Measurements from ENCODE around the gene RNF220. TPM values are rescaled to one million over a fixed set of nuclear protein-coding genes. Genes with fewer than 3 reads are reported as not detected.

The RNF220 gene
- 152 and 156 TPM in 2 replicates for polyA plus RNA-seq (2014; cell fraction: cytosol; rRNA removed)
- polyA plus RNA-seq (2014; cell fraction: nucleus; rRNA removed), result 135 and 152 TPM in 2 replicates

- DNase-seq (ENCODE audit: low spot score), result peak; percentile 38
Measured at GRCh38 chr1:44405031-44405797, at the start of gene RNF220. TSS of gene RNF220 (plus strand) at chr1:44405255.

- no peak for DNase-seq (ENCODE audit: low spot score)
Measured at GRCh38 chr1:44355582-44356305, 49.3 kb upstream of the RNF220 start.

- DNase-seq (ENCODE audit: low spot score), result no peak
Measured at GRCh38 chr1:44357710-44358109, 47.3 kb upstream of the RNF220 start.

- DNase-seq (ENCODE audit: low spot score), result no peak
Measured at GRCh38 chr1:44359234-44359935, 45.7 kb upstream of the RNF220 start.

- DNase-seq (ENCODE audit: low spot score), result no peak
Measured at GRCh38 chr1:44361478-44361877, 43.6 kb upstream of the RNF220 start.

GRCh38 chr1:44366371-44366975 lies 38.6 kb upstream of the RNF220 start:
- DNase-seq (ENCODE audit: low spot score), result no peak

GRCh38 chr1:44367944-44368343 lies 37.1 kb upstream of the RNF220 start:
- DNase-seq (ENCODE audit: low spot score), result no peak

- peak; percentile 20 for DNase-seq (ENCODE audit: low spot score)
Measured at GRCh38 chr1:44368471-44369151, 36.4 kb upstream of the RNF220 start.

- no peak for DNase-seq (ENCODE audit: low spot score)
Measured at GRCh38 chr1:44371206-44371605, 33.8 kb upstream of the RNF220 start.

- no peak for DNase-seq (ENCODE audit: low spot score)
Measured at GRCh38 chr1:44375547-44375946, 29.5 kb upstream of the RNF220 start.

- peak; percentile 39 for DNase-seq (ENCODE audit: low spot score)
Measured at GRCh38 chr1:44377925-44378784, 26.9 kb upstream of the RNF220 start.

- DNase-seq (ENCODE audit: low spot score), result no peak
Measured at GRCh38 chr1:44380666-44381177, 24.3 kb upstream of the RNF220 start.

- DNase-seq (ENCODE audit: low spot score), result no peak
Measured at GRCh38 chr1:44388551-44388950, 16.5 kb upstream of the RNF220 start.

- DNase-seq (ENCODE audit: low spot score), result no peak
Measured at GRCh38 chr1:44389437-44389836, 15.6 kb upstream of the RNF220 start.

- DNase-seq (ENCODE audit: low spot score), result no peak
Measured at GRCh38 chr1:44390277-44390676, 14.8 kb upstream of the RNF220 start.

GRCh38 chr1:44401256-44402228 lies 3.5 kb upstream of the RNF220 start:
- no peak for DNase-seq (ENCODE audit: low spot score)

- no peak for DNase-seq (ENCODE audit: low spot score)
Measured at GRCh38 chr1:44405798-44406736, 1.0 kb downstream of the RNF220 start.

Data from SK-N-DZ (cell line).